WTC11 (cell line): ENCODE results near the gene SEMA3D. TPM values are rescaled to one million over a fixed set of nuclear protein-coding genes. Genes with fewer than 3 reads are reported as not detected.

Experiments used
- ATAC-seq: fragments of 200-7000 bp; cut with Tn5 transposase; 2 replicates; pipeline ENCODE4 v1.10.0; 2021; ENCODE audit warnings: mild to moderate bottlenecking, moderate library complexity
- CTCF ChIA-PET: fragments of 300-600 bp; sonication (Branson Sonifier 250); formaldehyde crosslinking; loops from one replicate; lab custom pipeline; 2021; ENCODE audit warnings: antibody characterized with exemption; lab: Charles Lee
- POLR2A ChIA-PET: fragments of 350-600 bp; sonication (Branson Sonifier 250); formaldehyde crosslinking; loops from one replicate; lab custom pipeline; 2021; ENCODE audit warnings: antibody characterized with exemption; lab: Charles Lee
- DNase-seq: peaks from one replicate; pipeline ENCODE4 v3.0.0; 2021; ENCODE audit warnings: low spot score
- H3K27ac Mint-ChIP-seq: 2 replicates; pipeline ENCODE4 v1.8.0; 2021; ENCODE audit warnings: mixed read lengths
- H3K27me3 Mint-ChIP-seq: 2 replicates; pipeline ENCODE4 v1.8.0; 2021; ENCODE audit warnings: low read depth, mild to moderate bottlenecking, moderate library complexity, mixed read lengths
- H3K36me3 Mint-ChIP-seq: 2 replicates; pipeline ENCODE4 v1.8.0; 2021; ENCODE audit warnings: mixed read lengths
- H3K4me1 Mint-ChIP-seq: 2 replicates; pipeline ENCODE4 v1.8.0; 2022; ENCODE audit warnings: mixed read lengths
- H3K4me3 Mint-ChIP-seq: 2 replicates; pipeline ENCODE4 v1.8.0; 2021; ENCODE audit warnings: mild to moderate bottlenecking, moderate library complexity, mixed read lengths
- H3K9me3 Mint-ChIP-seq: 2 replicates; pipeline ENCODE4 v1.8.0; 2021; ENCODE audit warnings: mixed read lengths
- ARID4B ChIP-seq: sonication (generic); formaldehyde crosslinking; IDR thresholded peaks from 2 replicates; pipeline ENCODE4 v1.8.0; 2023; ENCODE audit warnings: missing genetic modification reagents, mild to moderate bottlenecking, borderline replicate concordance
- CTCF ChIP-seq: fragments of 200-600 bp; IDR thresholded peaks from 2 replicates; pipeline ENCODE4 v1.8.0; 2022; ENCODE audit warnings: antibody characterized with exemption
- E2F4 ChIP-seq: sonication (generic); formaldehyde crosslinking; IDR thresholded peaks from 2 replicates; pipeline ENCODE4 v1.8.1; 2022; ENCODE audit warnings: low read depth, mild to moderate bottlenecking, moderate library complexity, missing genetic modification reagents, borderline replicate concordance
- FOXP4 ChIP-seq: sonication (generic); formaldehyde crosslinking; IDR thresholded peaks from 2 replicates; pipeline ENCODE4 v1.8.0; 2022; ENCODE audit warnings: mild to moderate bottlenecking, missing genetic modification reagents
- NFE2L1 ChIP-seq: sonication (generic); formaldehyde crosslinking; IDR thresholded peaks from 2 replicates; pipeline ENCODE4 v1.8.1; 2023; ENCODE audit warnings: missing genetic modification reagents
- NR1H2 ChIP-seq: sonication (generic); formaldehyde crosslinking; IDR thresholded peaks from 2 replicates; pipeline ENCODE4 v1.9.0; 2021; ENCODE audit warnings: mild to moderate bottlenecking, moderate library complexity, missing genetic modification reagents
- PRDM15 ChIP-seq: sonication (generic); formaldehyde crosslinking; IDR thresholded peaks from 2 replicates; pipeline ENCODE4 v1.8.0; 2022; ENCODE audit warnings: missing genetic modification reagents
- SP1 ChIP-seq: sonication (generic); formaldehyde crosslinking; conservative IDR thresholded peaks from 2 replicates; pipeline ENCODE4 v1.8.1; 2022; ENCODE audit warnings: missing genetic modification reagents
- TEAD1 ChIP-seq: sonication (generic); formaldehyde crosslinking; IDR thresholded peaks from 2 replicates; pipeline ENCODE4 v1.8.0; 2022; ENCODE audit warnings: mild to moderate bottlenecking, missing genetic modification reagents
- ZBTB43 ChIP-seq: sonication (generic); formaldehyde crosslinking; IDR thresholded peaks from 2 replicates; pipeline ENCODE4 v1.8.1; 2023; ENCODE audit warnings: mild to moderate bottlenecking, missing genetic modification reagents
- ZNF138 ChIP-seq: sonication (generic); formaldehyde crosslinking; conservative IDR thresholded peaks from 2 replicates; pipeline ENCODE4 v1.8.1; 2022; ENCODE audit warnings: mild to moderate bottlenecking, moderate library complexity, missing genetic modification reagents
- ZNF219 ChIP-seq: sonication (generic); formaldehyde crosslinking; IDR thresholded peaks from 2 replicates; pipeline ENCODE4 v1.8.0; 2023; ENCODE audit warnings: missing genetic modification reagents, mild to moderate bottlenecking, borderline replicate concordance
- ZNF532 ChIP-seq: fragments of 250-450 bp; sonication (Bioruptor Pico); IDR thresholded peaks from 2 replicates; pipeline ENCODE4 v1.9.0; 2021; ENCODE audit warnings: mild to moderate bottlenecking, borderline replicate concordance
- total RNA-seq: library from RNA; stranded (reverse); gene quantifications from 3 replicates; pipeline ENCODE4 v1.2.3, GENCODE V29; 2021

The SEMA3D gene
- total RNA-seq, 1 experiment from 2014 or later = 3.8 TPM

- TF ChIP-seq PRDM15 (CRISPR knock-in tag) = no peak
Observed at GRCh38 chr7:85119934-85120333, 66.9 kb downstream of the SEMA3D start (continued).

GRCh38 chr7:85115862-85116261, 71.0 kb downstream of the SEMA3D start:
- POLR2A ChIA-PET = no interaction called here
- TF ChIP-seq ZNF219 (CRISPR knock-in tag) = no peak
- TF ChIP-seq ZNF138 (CRISPR knock-in tag) = no peak
- TF ChIP-seq E2F4 (CRISPR knock-in tag) = no peak
- no peak for TF ChIP-seq FOXP4 (CRISPR knock-in tag)
- no peak for TF ChIP-seq ARID4B (CRISPR knock-in tag)
- no peak for TF ChIP-seq ZNF532
- no peak for TF ChIP-seq TEAD1
- no peak for TF ChIP-seq SP1 (CRISPR knock-in tag)
- TF ChIP-seq CTCF = no peak
- TF ChIP-seq NR1H2 = no peak
- TF ChIP-seq ZBTB43 (CRISPR knock-in tag) = no peak
- TF ChIP-seq NFE2L1 (CRISPR knock-in tag) = no peak
- H3K36me3 Mint-ChIP-seq = no peaks in the 10 kb centered on the region
- H3K4me1 Mint-ChIP-seq = no peaks in the 10 kb centered on the region
- H3K4me3 Mint-ChIP-seq = no peak overlapping the region
- peaks cover 3% of the 10 kb centered on the region for H3K9me3 Mint-ChIP-seq
- ATAC-seq = no peak
- no peak overlapping the region for H3K27ac Mint-ChIP-seq
- no peak for DNase-seq
- no peaks in the 10 kb centered on the region for H3K27me3 Mint-ChIP-seq
- CTCF ChIA-PET = no interaction called here
